Trophoblast cell (in vitro differentiated cells and primary cell): ENCODE measurements around the gene ARMH2.
"Not testable (repeated sequence)": the region's sequence is repeated elsewhere in the genome, so short reads cannot be mapped to it uniquely, and the experiment has no call there.

Experiments used
- DNase-seq, 2 donors: peaks; one replicate each; pipeline ENCODE4 v3.0.0-alpha.2; 2016
- H2AFZ ChIP-seq: 2 replicates; pipeline ENCODE4 v1.6.1; 2013; ENCODE audit warnings: low read length, moderate library complexity, mild to moderate bottlenecking; ENCODE audit not compliant: insufficient read depth, poor library complexity
- H2AK5ac ChIP-seq: 2 replicates; pipeline ENCODE4 v1.6.1; 2013; ENCODE audit warnings: mild to moderate bottlenecking, low read length
- H2BK120ac ChIP-seq: 2 replicates; pipeline ENCODE4 v1.6.1; 2013; ENCODE audit warnings: low read length, mild to moderate bottlenecking, moderate library complexity; ENCODE audit not compliant: insufficient read depth, poor library complexity
- H2BK12ac ChIP-seq: 2 replicates; pipeline ENCODE4 v1.6.1; 2013; ENCODE audit warnings: mild to moderate bottlenecking, low read length, moderate library complexity
- H2BK5ac ChIP-seq: 2 replicates; pipeline ENCODE4 v1.6.1; 2013; ENCODE audit warnings: low read length, low read depth, moderate library complexity, mild to moderate bottlenecking; ENCODE audit not compliant: poor library complexity
- H3K14ac ChIP-seq: 2 replicates; pipeline ENCODE4 v1.6.1; 2013; ENCODE audit warnings: mild to moderate bottlenecking, low read length
- H3K18ac ChIP-seq: 2 replicates; pipeline ENCODE4 v1.6.1; 2013; ENCODE audit warnings: mild to moderate bottlenecking, low read length
- H3K23ac ChIP-seq: 2 replicates; pipeline ENCODE4 v1.6.1; 2013; ENCODE audit warnings: low read length
- H3K27ac ChIP-seq: 2 replicates; pipeline ENCODE4 v1.5.1; 2013; ENCODE audit warnings: low read depth, mild to moderate bottlenecking, inconsistent platforms, low read length, moderate library complexity
- H3K27me3 ChIP-seq: 2 replicates; pipeline ENCODE4 v1.6.1; 2013; ENCODE audit warnings: inconsistent platforms, mild to moderate bottlenecking, low read length, moderate library complexity; ENCODE audit not compliant: insufficient read depth
- H3K36me3 ChIP-seq, 2 experiments: 1 replicate in 1 of 2; 2 replicates in 1 of 2; pipeline ENCODE4 v1.6.1; 2013; ENCODE audit warnings: low read length in 2 of 2, mild to moderate bottlenecking in 2 of 2, moderate library complexity in 1 of 2; ENCODE audit not compliant: insufficient read depth in 2 of 2, control insufficient read depth in 1 of 2
- H3K4ac ChIP-seq: 2 replicates; pipeline ENCODE4 v1.6.1; 2013; ENCODE audit warnings: low read depth, mild to moderate bottlenecking, low read length, moderate library complexity
- H3K4me1 ChIP-seq, 2 experiments: 1 replicate in 1 of 2; 2 replicates in 1 of 2; pipeline ENCODE4 v1.6.1; 2013; ENCODE audit warnings: low read length in 2 of 2, mild to moderate bottlenecking in 2 of 2, moderate library complexity in 1 of 2; ENCODE audit not compliant: insufficient read depth in 2 of 2, control insufficient read depth in 1 of 2
- H3K4me2 ChIP-seq: 2 replicates; pipeline ENCODE4 v1.6.1; 2013; ENCODE audit warnings: inconsistent platforms, mild to moderate bottlenecking, low read length, moderate library complexity
- H3K4me3 ChIP-seq: 2 replicates; pipeline ENCODE4 v1.5.1; 2013; ENCODE audit warnings: mild to moderate bottlenecking, low read depth, low read length, inconsistent platforms
- H3K79me1 ChIP-seq: one replicate; pipeline ENCODE4 v1.6.1; 2013; ENCODE audit warnings: low read length
- H3K79me2 ChIP-seq: 2 replicates; pipeline ENCODE4 v1.6.1; 2013; ENCODE audit warnings: low read length, mild to moderate bottlenecking; ENCODE audit not compliant: control insufficient read depth, insufficient read depth, poor library complexity
- H3K9ac ChIP-seq: 2 replicates; pipeline ENCODE4 v1.6.1; 2013; ENCODE audit warnings: mild to moderate bottlenecking, low read length
- H3K9me3 ChIP-seq: 2 replicates; pipeline ENCODE4 v1.6.1; 2013; ENCODE audit warnings: low read depth, mild to moderate bottlenecking, control low read depth, inconsistent platforms, low read length; ENCODE audit not compliant: insufficient read depth
- H4K12ac ChIP-seq: 2 replicates; pipeline ENCODE4 v1.6.1; 2013; ENCODE audit warnings: low read depth, mild to moderate bottlenecking, low read length, moderate library complexity
- H4K8ac ChIP-seq: 2 replicates; pipeline ENCODE4 v1.6.1; 2013; ENCODE audit warnings: low read depth, mild to moderate bottlenecking, low read length, moderate library complexity
- H4K91ac ChIP-seq: one replicate; pipeline ENCODE4 v1.6.1; 2013; ENCODE audit warnings: low read depth, mild to moderate bottlenecking, low read length, moderate library complexity
- WGBS: extraction: QIAGEN DNeasy Blood & Tissue Kit; methylation state at CpG from one replicate; pipeline ENCODE4 v1.1.7; 2013; ENCODE audit warnings: missing lambda C conversion rate; ENCODE audit not compliant: insufficient read length, insufficient coverage; ENCODE audit errors: extremely low coverage; 5-methylcytosine and 5-hydroxymethylcytosine counted together

The ARMH2 gene

DNA sequence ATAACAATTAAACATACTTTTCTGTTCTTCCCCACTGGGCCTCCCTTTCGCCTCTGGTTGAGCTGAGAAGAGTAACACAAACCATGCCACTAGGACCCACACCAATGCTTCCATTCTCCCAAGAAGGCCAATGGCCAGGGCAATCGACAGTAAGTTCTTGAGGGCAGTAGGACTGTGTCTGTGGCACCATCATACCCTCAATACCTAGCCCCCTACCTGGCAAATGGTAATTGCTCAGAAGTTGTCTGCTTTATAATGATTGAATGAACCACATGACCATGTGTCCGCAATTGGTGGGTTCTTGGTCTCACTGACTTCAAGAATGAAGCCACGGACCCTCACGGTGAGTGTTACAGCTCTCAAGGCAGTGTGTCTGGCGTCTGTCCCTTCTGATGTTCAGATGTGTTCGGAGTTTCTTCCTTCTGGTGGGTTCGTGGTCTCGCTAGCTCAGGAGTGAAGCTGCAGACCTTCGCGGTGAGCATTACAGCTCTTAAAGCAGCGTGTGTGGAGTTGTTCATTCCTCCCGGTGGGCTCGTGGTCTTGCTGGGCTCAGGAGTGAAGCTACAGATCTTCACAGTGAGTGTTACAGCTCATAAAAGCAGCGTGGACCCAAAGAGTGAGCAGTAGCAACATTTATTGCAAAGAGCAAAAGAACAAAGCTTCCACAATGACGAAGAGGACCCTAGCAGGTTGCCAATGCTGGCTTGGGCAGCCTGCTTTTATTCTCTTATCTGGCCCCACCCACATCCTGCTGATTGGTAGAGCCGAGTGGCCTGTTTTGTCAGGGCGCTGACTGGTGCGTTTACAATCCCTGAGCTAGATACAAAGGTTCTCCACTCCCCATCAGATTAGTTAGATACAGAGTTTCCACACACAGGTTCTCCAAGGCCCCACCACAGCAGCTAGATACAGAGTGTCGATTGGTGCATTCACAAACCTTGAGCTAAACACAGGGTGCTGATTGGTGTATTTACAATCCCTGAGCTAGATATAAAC, 33.6 kb downstream of the ARMH2 start:
- H3K14ac ChIP-seq, H4K12ac ChIP-seq, H2AFZ ChIP-seq, H3K23ac ChIP-seq, H4K8ac ChIP-seq, H3K4me2 ChIP-seq, H2BK5ac ChIP-seq, H3K27ac ChIP-seq, H3K36me3 ChIP-seq, H3K4ac ChIP-seq, H4K91ac ChIP-seq, DNase-seq, H3K27me3 ChIP-seq, H3K9me3 ChIP-seq, H3K9ac ChIP-seq, H3K79me1 ChIP-seq, H2AK5ac ChIP-seq, H2BK12ac ChIP-seq, H3K4me3 ChIP-seq, H2BK120ac ChIP-seq, H3K4me1 ChIP-seq, H3K79me2 ChIP-seq, H3K18ac ChIP-seq: not testable (repeated sequence)
- no CpG with 5 or more reads among the region's 20 CpGs for WGBS

DNA sequence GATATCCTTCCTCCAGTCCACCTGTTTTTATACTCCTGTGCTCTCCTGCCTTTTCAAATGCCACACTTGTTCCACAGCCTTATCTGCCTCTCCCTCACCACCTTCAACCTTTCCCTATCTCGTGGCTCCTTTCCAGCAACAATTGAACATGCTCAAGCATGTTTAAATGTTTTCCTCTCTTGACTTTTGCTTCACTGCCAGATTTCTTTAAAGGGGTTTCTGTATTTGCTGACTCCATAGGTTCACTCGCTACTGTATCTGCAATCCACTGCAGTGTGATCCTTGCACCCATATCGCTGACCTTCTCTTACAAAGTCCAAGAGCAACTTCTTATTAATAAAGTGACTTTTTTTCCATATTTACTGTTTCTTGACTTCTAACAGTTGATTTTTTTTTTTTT, 35.1 kb downstream of the ARMH2 start:
- peaks cover 2% of the 10 kb centered on the region for H3K9me3 ChIP-seq
- no CpG with 5 or more reads among the region's 3 CpGs for WGBS

DNA sequence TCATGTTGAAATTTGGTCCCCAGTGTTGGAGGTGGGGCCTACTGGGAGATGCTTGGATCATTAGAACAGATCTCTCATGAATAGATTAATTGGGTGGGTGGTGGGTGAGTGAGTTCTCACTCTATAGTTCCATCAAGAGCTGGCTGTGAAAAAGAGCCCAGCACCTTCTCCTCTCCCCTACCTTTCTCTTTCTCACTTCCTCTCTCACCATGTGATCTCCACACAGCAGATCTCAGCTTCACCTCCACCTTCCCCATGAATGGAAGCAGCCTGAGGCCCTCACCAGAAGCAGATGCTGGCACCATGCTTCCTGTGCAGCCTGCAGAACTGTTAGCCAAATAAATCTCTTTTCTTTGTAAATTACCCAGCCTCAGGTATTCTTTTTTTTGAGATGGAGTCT, 36.9 kb downstream of the ARMH2 start:
- Histone ChIP-seq H2AK5ac (no peak overlapping the region), H3K27me3 (no peaks in the 10 kb centered on the region), H3K4me3 (no peak overlapping the region), H3K14ac (no peak overlapping the region), H3K9ac (no peak overlapping the region), H3K23ac (no peak overlapping the region), H2BK12ac (no peak overlapping the region), H3K4ac (no peak overlapping the region), H3K27ac (no peak overlapping the region), H3K9me3 (peaks cover 2% of the 10 kb centered on the region), H3K79me1 (no peaks in the 10 kb centered on the region), H3K18ac (no peak overlapping the region), H2BK5ac (no peak overlapping the region), H3K4me2 (no peak overlapping the region), H4K8ac (no peak overlapping the region), H2BK120ac (no peak overlapping the region), H4K91ac (no peak overlapping the region), H3K36me3 (no peaks in the 10 kb centered on the region), H2AFZ (no peak overlapping the region), H3K4me1 (no peaks in the 10 kb centered on the region), H4K12ac (no peak overlapping the region), H3K79me2 (no peaks in the 10 kb centered on the region)
- DNase-seq: no peak

More for the DNA sequence above, 35.1 kb downstream of the ARMH2 start:
- H3K4me3 ChIP-seq: no peak overlapping the region
- H3K18ac ChIP-seq: no peak overlapping the region
- H2AFZ ChIP-seq: no peak overlapping the region
- H2BK12ac ChIP-seq: no peak overlapping the region
- no peak overlapping the region for H3K23ac ChIP-seq
- H2BK5ac ChIP-seq: no peak overlapping the region
- no peak overlapping the region for H4K12ac ChIP-seq
- H3K4ac ChIP-seq: no peak overlapping the region
- no peak overlapping the region for H3K9ac ChIP-seq
- H3K4me1 ChIP-seq: no peaks in the 10 kb centered on the region
- no peak overlapping the region for H3K14ac ChIP-seq
- no peaks in the 10 kb centered on the region for H3K27me3 ChIP-seq
- no peak overlapping the region for H2BK120ac ChIP-seq
- no peak for DNase-seq
- no peaks in the 10 kb centered on the region for H3K36me3 ChIP-seq
- H3K79me1 ChIP-seq: no peaks in the 10 kb centered on the region
- H3K79me2 ChIP-seq: no peaks in the 10 kb centered on the region
- no peak overlapping the region for H3K27ac ChIP-seq
- H4K8ac ChIP-seq: no peak overlapping the region
- H2AK5ac ChIP-seq: no peak overlapping the region
- no peak overlapping the region for H3K4me2 ChIP-seq
- H4K91ac ChIP-seq: no peak overlapping the region

DNA sequence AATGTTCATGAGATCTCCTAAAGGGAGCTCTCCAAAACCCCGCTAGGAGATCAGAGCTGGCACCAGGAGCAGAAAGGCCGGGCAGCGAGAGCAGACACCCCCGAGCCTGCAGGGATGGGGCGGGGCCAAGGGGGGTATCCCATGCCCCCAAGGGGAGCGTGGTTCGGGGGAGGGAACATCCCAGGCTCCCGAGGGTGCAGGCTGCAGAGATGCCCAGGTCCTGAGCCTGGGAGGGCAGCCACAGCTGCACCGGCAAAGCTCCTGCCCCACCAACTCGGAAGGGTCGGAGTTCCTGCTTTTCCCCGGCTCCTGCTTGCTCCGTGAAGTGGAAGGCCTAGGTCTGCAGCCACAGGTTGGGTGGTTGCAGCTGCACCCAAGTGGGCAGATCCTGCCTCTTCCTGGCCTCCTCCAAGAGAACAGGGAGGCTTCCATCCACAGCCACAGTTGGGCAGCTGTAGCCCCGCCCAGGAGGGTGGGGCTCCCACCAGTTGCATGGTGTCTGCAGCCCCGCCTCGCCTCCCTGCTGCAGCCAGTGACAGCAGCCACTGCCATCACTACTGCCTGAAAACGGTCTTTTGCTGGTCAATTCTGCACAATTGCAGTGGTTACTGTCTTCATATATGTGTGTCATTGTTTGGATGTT, 37.4 kb downstream of the ARMH2 start:
- Histone ChIP-seq H3K9me3 (peaks cover 2% of the 10 kb centered on the region), H3K4ac (no peak overlapping the region), H3K27ac (no peak overlapping the region), H3K27me3 (no peaks in the 10 kb centered on the region), H2BK12ac (no peak overlapping the region), H3K4me2 (no peak overlapping the region), H3K23ac (no peak overlapping the region), H2AK5ac (no peak overlapping the region), H3K4me3 (no peak overlapping the region), H3K9ac (no peak overlapping the region), H2BK120ac (no peak overlapping the region), H4K8ac (no peak overlapping the region), H3K18ac (no peak overlapping the region), H4K91ac (no peak overlapping the region), H3K4me1 (no peaks in the 10 kb centered on the region), H2AFZ (no peak overlapping the region), H4K12ac (no peak overlapping the region), H3K79me1 (no peaks in the 10 kb centered on the region), H2BK5ac (no peak overlapping the region), H3K14ac (no peak overlapping the region), H3K36me3 (no peaks in the 10 kb centered on the region), H3K79me2 (no peaks in the 10 kb centered on the region)
- no CpG with 5 or more reads among the region's 17 CpGs for WGBS
- peak in 1 of 2 donors; percentile 16 for DNase-seq
